IMR-90 (cell line): ENCODE data around the gene SYS1. TPM values are rescaled to one million over a fixed set of nuclear protein-coding genes. Genes with fewer than 3 reads are reported as not detected.

ENCODE experiments used
- ATAC-seq: fragments of 200-7000 bp; cut with Tn5 transposase; 2 replicates; pipeline ENCODE4 v1.9.1; 2020; ENCODE audit warnings: low read depth, mild to moderate bottlenecking, moderate library complexity
- BruUV-seq: library from RNA; stranded (reverse); fragments of 400-500 nt; replicated peaks from 2 replicates; lab custom pipeline; 2021; lab: Mats Ljungman, UMichigan
- CTCF ChIA-PET: fragments of 300-600 bp; formaldehyde crosslinking; extraction: SDS; loops from one replicate; lab custom pipeline; 2021; ENCODE audit warnings: antibody characterized with exemption; lab: Yijun Ruan, JAX
- POLR2A ChIA-PET: fragments of 300-600 bp; sonication (Branson Sonifier 250); formaldehyde crosslinking; loops from one replicate; lab custom pipeline; 2022; ENCODE audit warnings: antibody characterized with exemption; ENCODE audit not compliant: unreplicated experiment; lab: Charles Lee
- DNase-seq: peaks from one replicate; pipeline ENCODE4 v3.0.0; 2013
- H2AFZ ChIP-seq: replicated peaks from 2 replicates; pipeline ENCODE3; 2013; ENCODE audit warnings: low read length, mild to moderate bottlenecking; ENCODE audit not compliant: poor library complexity
- H2AK5ac ChIP-seq: 2 replicates; pipeline ENCODE4 v1.6.1; 2013; ENCODE audit warnings: low read depth, low read length, inconsistent platforms
- H2AK9ac ChIP-seq: replicated peaks from 2 replicates; pipeline ENCODE3; 2013; ENCODE audit warnings: mild to moderate bottlenecking, low read depth, low read length, moderate library complexity; ENCODE audit not compliant: poor library complexity
- H2BK120ac ChIP-seq: 2 replicates; pipeline ENCODE4 v1.6.1; 2013; ENCODE audit warnings: low read depth, low read length, inconsistent platforms
- H2BK15ac ChIP-seq: 3 replicates; pipeline ENCODE4 v1.6.1; 2013; ENCODE audit warnings: low read depth, low read length, inconsistent platforms
- H2BK20ac ChIP-seq: 2 replicates; pipeline ENCODE4 v1.6.1; 2013; ENCODE audit warnings: low read depth, mild to moderate bottlenecking, inconsistent platforms, low read length, moderate library complexity
- H2BK5ac ChIP-seq: 2 replicates; pipeline ENCODE4 v1.6.1; 2013; ENCODE audit warnings: mild to moderate bottlenecking, low read depth, low read length, inconsistent platforms; ENCODE audit not compliant: poor library complexity, severe bottlenecking
- H3K14ac ChIP-seq: replicated peaks from 2 replicates; pipeline ENCODE4 v1.6.1; 2013; ENCODE audit warnings: low read depth, low read length, inconsistent platforms
- H3K18ac ChIP-seq: 2 replicates; pipeline ENCODE4 v1.6.1; 2013; ENCODE audit warnings: low read depth, low read length, control low read depth
- H3K23ac ChIP-seq: 2 replicates; pipeline ENCODE4 v1.6.1; 2013; ENCODE audit warnings: low read depth, low read length, inconsistent platforms
- H3K27ac ChIP-seq: 2 replicates; pipeline ENCODE4 v1.5.1; 2013; ENCODE audit warnings: mild to moderate bottlenecking, control low read depth, low read length; ENCODE audit not compliant: insufficient read depth
- H3K27me3 ChIP-seq: 2 replicates; pipeline ENCODE4 v1.6.1; 2013; ENCODE audit warnings: low read length; ENCODE audit not compliant: control insufficient read depth, insufficient read depth
- H3K36me3 ChIP-seq: 2 replicates; pipeline ENCODE4 v1.6.1; 2013; ENCODE audit warnings: low read length, mixed read lengths; ENCODE audit not compliant: control insufficient read depth, insufficient read depth
- H3K4ac ChIP-seq: 2 replicates; pipeline ENCODE4 v1.6.1; 2013; ENCODE audit warnings: low read depth, low read length, inconsistent platforms
- H3K4me1 ChIP-seq: 2 replicates; pipeline ENCODE4 v1.6.1; 2013; ENCODE audit warnings: low read length, mixed read lengths; ENCODE audit not compliant: control insufficient read depth, insufficient read depth
- H3K4me2 ChIP-seq: 2 replicates; pipeline ENCODE4 v1.6.1; 2013; ENCODE audit warnings: low read depth, mild to moderate bottlenecking, control low read depth, low read length, moderate library complexity
- H3K4me3 ChIP-seq: 2 replicates; pipeline ENCODE4 v1.5.1; 2013; ENCODE audit warnings: low read depth, mild to moderate bottlenecking, control low read depth, low read length, moderate library complexity; ENCODE audit not compliant: insufficient read depth
- H3K56ac ChIP-seq: 2 replicates; pipeline ENCODE4 v1.6.1; 2013; ENCODE audit warnings: low read length, inconsistent platforms; ENCODE audit not compliant: insufficient read depth; ENCODE audit errors: extremely low read depth
- H3K79me1 ChIP-seq, 2 experiments: 2 replicates each; pipeline ENCODE4 v1.6.1; 2013; ENCODE audit warnings: low read length in 2 of 2, inconsistent platforms in 1 of 2, low read depth in 1 of 2
- H3K9ac ChIP-seq: 2 replicates; pipeline ENCODE4 v1.6.1; 2013; ENCODE audit warnings: low read depth, low read length, control low read depth
- H3K9me1 ChIP-seq: 2 replicates; pipeline ENCODE4 v1.6.1; 2013; ENCODE audit warnings: low read length, inconsistent platforms; ENCODE audit not compliant: insufficient read depth
- H3K9me3 ChIP-seq: 2 replicates; pipeline ENCODE4 v1.6.1; 2013; ENCODE audit warnings: low read length; ENCODE audit not compliant: control insufficient read depth, insufficient read depth
- H4K20me1 ChIP-seq: 2 replicates; pipeline ENCODE4 v1.6.1; 2013; ENCODE audit warnings: low read length, inconsistent platforms; ENCODE audit not compliant: insufficient read depth
- H4K5ac ChIP-seq: 2 replicates; pipeline ENCODE4 v1.6.1; 2013; ENCODE audit warnings: mild to moderate bottlenecking, low read depth, low read length, control low read depth
- H4K8ac ChIP-seq, 2 experiments: 2 replicates each; pipeline ENCODE4 v1.6.1; 2013; ENCODE audit warnings: low read depth in 2 of 2, low read length in 2 of 2, control low read depth in 1 of 2, inconsistent platforms in 1 of 2
- H4K91ac ChIP-seq: 2 replicates; pipeline ENCODE4 v1.6.1; 2013; ENCODE audit warnings: low read depth, low read length, inconsistent platforms; ENCODE audit not compliant: insufficient read depth
- BHLHE40 ChIP-seq: fragments of 150-350 bp; IDR thresholded peaks from 2 replicates; pipeline ENCODE4 v1.6.1; 2016; ENCODE audit warnings: mild to moderate bottlenecking, low read depth, low read length
- CEBPB ChIP-seq: IDR thresholded peaks from 2 replicates; pipeline ENCODE4 v1.6.1; 2012; ENCODE audit warnings: low read depth, low read length, improper control_type of control experiment
- CHD1 ChIP-seq: IDR thresholded peaks from 2 replicates; pipeline ENCODE4 v1.6.1; 2012; ENCODE audit warnings: low read depth, low read length, improper control_type of control experiment
- CTCF ChIP-seq: conservative IDR thresholded peaks from 2 replicates; pipeline ENCODE4 v1.5.1; 2012; ENCODE audit warnings: mild to moderate bottlenecking, low read depth, low read length, improper control_type of control experiment
- ELK1 ChIP-seq: fragments of 150-350 bp; IDR thresholded peaks from 2 replicates; pipeline ENCODE4 v1.6.1; 2016; ENCODE audit warnings: low read depth, mild to moderate bottlenecking, low read length, moderate library complexity, borderline replicate concordance
- FOS ChIP-seq: fragments of 150-350 bp; IDR thresholded peaks from 2 replicates; pipeline ENCODE4 v1.6.1; 2016; ENCODE audit warnings: low read depth, low read length
- MAFK ChIP-seq: IDR thresholded peaks from 2 replicates; pipeline ENCODE4 v1.6.1; 2012; ENCODE audit warnings: low read depth, low read length, improper control_type of control experiment
- MAZ ChIP-seq: IDR thresholded peaks from 2 replicates; pipeline ENCODE4 v1.6.1; 2012; ENCODE audit warnings: low read depth, mild to moderate bottlenecking, low read length, improper control_type of control experiment, moderate library complexity, borderline replicate concordance
- MXI1 ChIP-seq: IDR thresholded peaks from 2 replicates; pipeline ENCODE4 v1.6.1; 2012; ENCODE audit warnings: low read depth, mild to moderate bottlenecking, low read length, moderate library complexity, borderline replicate concordance
- NFE2L2 ChIP-seq: fragments of 150-350 bp; IDR thresholded peaks from 2 replicates; pipeline ENCODE4 v1.6.1; 2016; ENCODE audit warnings: low read depth, mild to moderate bottlenecking, low read length
- POLR2A ChIP-seq: IDR thresholded peaks from 2 replicates; pipeline ENCODE4 v1.6.1; 2012; ENCODE audit warnings: mild to moderate bottlenecking, low read depth, low read length
- RAD21 ChIP-seq: IDR thresholded peaks from 2 replicates; pipeline ENCODE4 v1.6.1; 2012; ENCODE audit warnings: low read length, improper control_type of control experiment
- RFX5 ChIP-seq: IDR thresholded peaks from 2 replicates; pipeline ENCODE4 v1.8.0; 2012; ENCODE audit warnings: low read depth, mild to moderate bottlenecking, low read length, moderate library complexity
- SMC3 ChIP-seq: fragments of 150-350 bp; IDR thresholded peaks from 2 replicates; pipeline ENCODE4 v1.6.1; 2016; ENCODE audit warnings: low read depth, mild to moderate bottlenecking, antibody characterized with exemption, low read length, moderate library complexity
- USF2 ChIP-seq: fragments of 150-350 bp; IDR thresholded peaks from 2 replicates; pipeline ENCODE4 v1.6.1; 2017; ENCODE audit warnings: mild to moderate bottlenecking, antibody characterized with exemption, low read length, low read depth
- WGBS, 2 experiments: methylation state at CpG; one replicate each; pipeline versions ENCODE4 v1.1.5 to v1.1.7; 2013; ENCODE audit warnings: missing lambda C conversion rate in 2 of 2; ENCODE audit not compliant: insufficient read length in 1 of 2; ENCODE audit errors: extremely low coverage in 2 of 2; 5-methylcytosine and 5-hydroxymethylcytosine counted together
- dilution Hi-C: fragments of 300-500 bp; cut with HindIII; formaldehyde crosslinking; loops from one replicate; pipeline ENCODE4 v1.14.3; 2018; ENCODE audit warnings: low sequenced_read_pairs; ENCODE audit not compliant: unreplicated experiment
- in situ Hi-C: fragments of 300-500 bp; cut with MboI; formaldehyde crosslinking; loops from 3 replicates; pipeline ENCODE4 v1.14.3; 2019; ENCODE audit warnings: low sequenced_read_pairs, inconsistent platforms, mixed read lengths
- intact Hi-C: fragments of 100-400 bp; cut with micrococcal nuclease; formaldehyde crosslinking; loops from 2 replicates; pipeline ENCODE4 v1.10.0; 2022
- polyA plus RNA-seq, 3 experiments: library from polyadenylated mRNA; depleted of rRNA; stranded (reverse); fragments of >200 nt; gene quantifications; 2 replicates each; pipeline ENCODE4 v1.2.3, GENCODE V29; 2012; ENCODE audit warnings: low replicate concordance in 1 of 3
- total RNA-seq: library from RNA; depleted of rRNA; stranded (reverse); fragments of >200 nt; gene quantifications from 2 replicates; pipeline ENCODE4 v1.2.3, GENCODE V29; 2012

SYS1 gene
- total and polyA plus RNA-seq, 2 of the 4 experiments (the other 2 are of a cell fraction): 12.9 to 24.6 TPM

GRCh38 chr20:45405571-45406259 lies 42.8 kb downstream of the SYS1 start:
- H3K4me3 ChIP-seq: peak overlapping the region; percentile 63
- no peaks in the 10 kb centered on the region for H4K20me1 ChIP-seq
- H3K4me1 ChIP-seq: peaks cover 4% of the 10 kb centered on the region; the same call in 1 of the 2 replicates
- no peaks in the 10 kb centered on the region for H3K27me3 ChIP-seq
- H3K56ac ChIP-seq: no peak overlapping the region
- peak overlapping the region; percentile 88 for H3K4me2 ChIP-seq
- peak overlapping the region; percentile 45; the same call in 1 of the 2 replicates for H3K4ac ChIP-seq
- H3K36me3 ChIP-seq: no peaks in the 10 kb centered on the region; the same call in 1 of the 2 replicates
- no peaks in the 10 kb centered on the region for H3K9me1 ChIP-seq
- H3K18ac ChIP-seq: no peak overlapping the region
- no peak overlapping the region; the same call in 1 of the 2 replicates for H3K9ac ChIP-seq
- 0 out of 2 replicates have a peak overlapping the region, but pooled peaks have one; percentile 66 for H3K23ac ChIP-seq
- H2BK5ac ChIP-seq: no peak overlapping the region
- H4K5ac ChIP-seq: no peak overlapping the region
- 0 out of 2 replicates have a peak overlapping the region, but pooled peaks have one; percentile 8 for H3K14ac ChIP-seq
- no peak overlapping the region for H4K91ac ChIP-seq
- H2BK120ac ChIP-seq: no peak overlapping the region
- peaks cover 0 to 10% of the 10 kb centered on the region in 2 experiments; a peak in 2 of 4 replicates for H3K79me1 ChIP-seq
- peak overlapping the region; percentile 37 for H2AK9ac ChIP-seq
- H3K27ac ChIP-seq: no peak overlapping the region; the same call in 1 of the 2 replicates
- H2BK15ac ChIP-seq: no peak overlapping the region
- ATAC-seq (peak; percentile 30), DNase-seq (no peak)
- in situ Hi-C loops: no loop called here
- POLR2A ChIA-PET: no interaction called here
- H3K9me3 ChIP-seq: peaks cover 2% of the 10 kb centered on the region; the same call in 1 of the 2 replicates
- intact Hi-C loops: no loop called here
- BruUV-seq: no TSS peak
- 0% methylated on average over 6 of the region's 49 CpGs; no CpG with 5 or more reads in 1 of the 2 experiments for WGBS, 2 experiments
- H2BK20ac ChIP-seq: no peak overlapping the region
- CTCF ChIA-PET: interaction anchor here (1.3 kb wide), 1 partner anchor 12 kb away, joined by 4 read pairs; no protein-coding TSS in a partner anchor
- dilution Hi-C loops: no loop called here
- H2AK5ac ChIP-seq: no peak overlapping the region
- peak overlapping the region in 1 of 2 experiments; percentile 51; a peak in 2 of 4 replicates for H4K8ac ChIP-seq
- H2AFZ ChIP-seq: peak overlapping the region; percentile 92
- TF ChIP-seq BHLHE40 (no peak), SMC3 (no peak), MAFK (no peak), CEBPB (no peak), RFX5 (no peak), MXI1 (no peak), USF2 (no peak), POLR2A (no peak), ELK1 (no peak), FOS (no peak), CTCF (no peak), RAD21 (no peak), NFE2L2 (no peak), CHD1 (no peak), MAZ (no peak)
